ENCODE measurements around the gene ADAMTS16. TPM values are rescaled to one million over a fixed set of nuclear protein-coding genes. Genes with fewer than 3 reads are reported as not detected.

ADAMTS16 gene
- polyA plus RNA-seq, 12 donors = 3.9 to 11.1 (median 8.1) TPM; not detected in 1

DNA sequence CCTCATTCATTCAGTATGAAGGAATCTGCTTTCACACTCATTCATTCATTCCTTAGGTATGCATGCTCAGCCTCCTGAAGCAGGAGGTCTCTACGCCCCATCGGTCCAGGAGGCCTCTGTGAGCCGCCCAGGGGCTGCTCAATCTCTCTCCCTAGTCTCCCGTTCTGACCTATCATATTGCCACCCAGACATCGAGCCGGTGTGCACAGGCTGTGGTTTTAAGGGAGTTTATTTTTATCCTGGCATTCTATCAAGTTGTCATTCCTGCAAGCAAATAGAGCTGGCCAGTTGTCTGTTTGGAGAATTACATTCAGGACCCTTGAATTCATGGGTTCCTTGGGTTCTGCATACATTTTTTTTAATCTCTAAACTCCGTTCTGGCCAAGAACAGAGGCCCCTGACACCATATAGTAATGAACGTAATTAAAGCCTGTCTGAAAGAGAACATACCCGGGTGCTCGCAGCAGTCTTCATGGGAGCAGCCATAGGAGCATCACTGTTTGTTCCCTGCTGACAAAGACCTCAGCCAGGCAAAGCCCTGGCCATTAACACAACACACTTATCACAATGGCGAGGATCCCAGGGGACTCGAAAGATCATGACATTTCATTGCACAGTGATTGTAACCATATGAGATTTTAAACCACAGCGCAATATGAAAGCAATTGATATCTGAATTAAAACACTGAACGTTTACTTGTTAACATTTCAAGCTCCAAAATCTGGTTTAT, 80.9 kb downstream of the ADAMTS16 start:
- no peak for DNase-seq

DNA sequence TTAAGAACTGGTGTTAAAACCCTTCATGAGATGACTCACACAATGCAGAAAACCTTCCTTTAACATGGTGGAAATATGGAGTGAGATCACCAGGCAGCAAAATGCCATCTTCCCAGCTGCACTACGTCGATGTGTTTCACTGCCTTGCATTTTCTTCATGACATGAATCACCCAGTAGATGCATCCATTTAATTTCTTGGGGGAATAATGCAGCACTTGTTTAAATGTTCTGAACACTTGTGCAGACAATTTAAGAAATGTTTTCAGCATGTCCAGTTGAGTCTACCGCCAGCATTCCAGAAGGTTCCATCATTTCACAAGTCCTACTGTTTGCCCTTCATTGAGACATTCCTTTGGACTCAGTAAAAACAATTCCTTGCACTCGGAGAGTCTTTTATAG, 81.6 kb downstream of the ADAMTS16 start:
- no peak for DNase-seq

DNA sequence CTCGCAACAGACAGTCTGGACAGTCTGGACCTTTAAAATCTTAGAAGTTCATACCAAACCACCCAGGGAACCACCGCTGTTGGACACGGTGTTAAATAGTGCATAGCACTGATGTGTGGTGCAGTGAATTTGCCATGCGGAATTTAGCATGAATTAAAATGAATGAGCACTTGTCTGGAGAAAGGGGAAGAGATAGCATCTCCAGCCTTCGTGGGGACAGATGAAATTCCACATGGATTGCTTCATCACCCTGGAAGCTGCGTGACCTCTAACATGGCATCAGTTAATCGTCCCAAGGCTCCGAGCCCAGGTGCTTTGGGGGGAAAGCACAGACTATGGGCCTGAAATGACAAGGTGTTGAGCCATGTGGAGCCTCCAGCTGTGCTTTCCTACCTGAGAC, 91.4 kb downstream of the ADAMTS16 start:
- DNase-seq = no peak

DNA sequence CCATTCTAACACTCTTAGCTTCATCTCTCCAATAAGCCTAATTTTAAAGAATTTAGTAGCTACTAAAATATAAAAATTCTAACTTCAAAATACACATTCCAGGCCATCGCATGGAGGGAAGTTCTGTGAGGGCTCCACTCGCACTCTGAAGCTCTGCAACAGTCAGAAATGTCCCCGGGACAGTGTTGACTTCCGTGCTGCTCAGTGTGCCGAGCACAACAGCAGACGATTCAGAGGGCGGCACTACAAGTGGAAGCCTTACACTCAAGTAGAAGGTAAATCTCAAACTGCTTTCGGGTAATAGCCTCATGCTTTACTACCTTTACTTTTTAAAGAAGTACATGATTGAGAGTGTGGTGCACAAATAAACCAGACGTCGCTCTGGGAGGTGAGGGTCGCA, 94.8 kb downstream of the ADAMTS16 start:
- no peak for DNase-seq

DNA sequence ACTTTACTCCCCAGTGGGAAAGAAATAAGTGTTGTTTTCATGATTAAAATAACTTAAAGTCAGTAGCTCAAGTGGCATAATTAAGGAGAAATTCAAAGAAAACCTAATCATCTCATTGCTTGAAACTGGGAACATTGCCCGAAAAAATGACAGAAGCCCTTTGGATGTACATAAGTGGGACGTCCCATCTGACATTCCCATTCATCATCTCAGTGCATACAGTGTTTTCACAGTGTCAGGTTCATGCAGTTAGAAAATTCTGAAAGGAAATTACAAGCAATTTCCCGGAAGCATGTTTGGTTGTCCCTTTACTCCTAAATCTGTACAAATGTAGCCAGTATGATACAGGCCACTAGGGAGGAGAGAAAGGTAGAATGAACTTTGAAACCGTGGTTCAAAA, 95.6 kb downstream of the ADAMTS16 start:
- DNase-seq = no peak

DNA sequence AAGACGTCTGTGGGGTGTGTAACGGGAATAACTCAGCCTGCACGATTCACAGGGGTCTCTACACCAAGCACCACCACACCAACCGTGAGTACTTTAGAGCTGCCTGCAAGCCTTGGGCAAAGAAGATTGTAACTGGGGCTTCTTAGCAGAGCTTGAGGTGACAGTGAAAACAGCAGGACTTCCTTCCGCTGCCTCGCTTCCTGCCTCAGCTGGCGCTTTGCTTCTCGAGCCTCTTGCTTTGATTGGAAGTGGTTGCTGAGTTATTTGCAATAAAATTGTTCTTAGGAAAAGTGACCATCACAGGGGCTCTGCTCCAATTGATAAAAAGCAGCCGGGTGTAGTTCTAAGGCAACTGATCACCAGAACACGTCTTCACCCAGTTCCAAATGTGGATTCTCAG, 99.1 kb downstream of the ADAMTS16 start:
- DNase-seq = no peak

DNA sequence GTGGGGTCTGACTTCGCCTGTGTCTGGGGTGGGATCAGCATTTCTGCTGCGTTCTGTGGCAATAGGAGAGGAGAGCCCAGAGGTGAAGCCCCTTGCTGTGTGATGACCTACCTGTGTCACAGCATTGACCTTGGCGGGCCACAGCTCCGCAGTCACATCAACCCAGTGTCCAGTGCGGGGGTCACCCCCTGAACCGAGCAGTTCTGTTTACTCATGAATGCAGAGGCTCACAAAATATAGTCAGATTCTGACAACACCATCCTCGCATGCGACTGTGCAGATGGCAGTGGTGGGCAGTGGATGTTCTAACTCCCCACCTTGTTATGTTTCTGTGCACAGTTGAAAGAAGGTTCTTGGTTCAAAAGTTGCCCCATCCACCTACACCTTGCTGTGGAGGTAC, 100.1 kb downstream of the ADAMTS16 start:
- DNase-seq = no peak

DNA sequence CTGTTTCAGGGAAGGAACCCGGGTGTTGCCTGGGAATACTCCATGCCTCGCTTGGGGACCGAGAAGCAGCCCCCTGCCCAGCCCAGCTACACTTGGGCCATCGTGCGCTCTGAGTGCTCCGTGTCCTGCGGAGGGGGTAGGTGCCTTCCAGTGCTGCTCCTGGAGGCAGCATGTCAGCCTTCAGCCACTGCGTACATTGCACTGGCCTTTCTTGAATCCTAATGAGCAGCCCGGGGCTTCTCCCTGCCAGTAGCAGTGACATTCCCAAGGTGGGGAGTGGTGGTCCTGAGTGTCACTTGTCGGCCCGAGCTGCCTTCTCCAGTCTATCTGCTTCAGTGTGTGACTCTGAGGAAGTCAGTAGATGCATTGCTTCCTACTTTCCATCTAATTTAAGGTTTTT, 101.9 kb downstream of the ADAMTS16 start:
- no peak for DNase-seq

DNA sequence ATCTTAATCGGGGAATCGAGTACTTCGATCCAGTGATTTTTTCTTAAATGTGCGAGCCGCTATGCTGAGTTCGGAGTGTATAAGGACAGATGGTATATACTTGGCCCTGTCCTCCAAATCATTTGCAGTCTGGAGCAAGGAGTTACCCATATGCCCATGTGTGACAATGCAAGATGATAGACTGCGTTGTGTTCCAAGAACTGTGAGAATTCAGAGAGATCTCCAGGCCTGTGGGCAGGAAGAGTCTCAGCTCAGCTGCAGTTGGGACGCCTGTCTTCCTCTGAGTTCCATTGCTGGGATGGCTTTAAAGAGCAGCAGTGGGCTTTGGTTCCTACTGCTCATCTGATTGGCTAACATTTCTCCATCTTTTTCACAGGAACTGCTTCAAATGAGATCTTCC, 106.6 kb downstream of the ADAMTS16 start:
- DNase-seq = no peak

DNA sequence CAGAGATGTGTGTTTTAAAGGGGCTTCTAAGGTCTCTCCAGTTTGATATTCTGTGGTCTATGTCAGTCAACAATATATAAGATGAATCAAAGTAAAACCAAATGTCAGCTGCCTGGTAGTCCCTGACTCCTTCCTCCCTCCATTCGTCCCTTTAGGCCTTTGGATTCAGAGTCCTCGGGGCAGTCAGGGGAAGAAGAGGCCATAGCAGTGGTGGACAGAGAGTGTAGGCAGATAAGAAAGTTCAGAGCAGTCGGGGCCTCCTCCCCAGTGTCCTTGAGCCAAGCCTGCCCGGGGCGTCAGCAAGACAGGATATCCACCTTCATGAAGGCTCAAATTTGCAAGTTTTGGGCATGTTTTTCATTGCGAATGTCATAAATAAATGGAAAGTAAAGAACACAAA, 110.6 kb downstream of the ADAMTS16 start:
- DNase-seq = no peak

DNA sequence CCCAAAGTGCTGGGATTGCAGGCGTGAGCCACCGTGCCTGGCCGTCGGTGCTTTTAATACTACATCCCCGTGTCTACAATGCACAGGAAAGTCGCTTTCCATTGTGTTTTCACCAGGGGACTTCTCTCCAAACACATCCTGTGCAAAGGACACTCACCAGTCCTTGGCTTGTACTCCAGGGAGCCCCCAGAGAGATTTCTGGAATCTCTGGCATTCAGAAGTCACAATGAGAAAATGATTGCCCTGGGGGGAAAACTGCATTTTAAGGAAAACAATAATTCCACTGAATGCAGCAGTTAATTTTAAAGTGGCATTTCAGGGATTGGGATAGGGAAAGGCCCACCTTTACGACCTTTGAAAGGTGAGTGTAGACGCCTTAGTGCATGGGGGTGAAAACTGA, 112.0 kb downstream of the ADAMTS16 start:
- DNase-seq = no peak

DNA sequence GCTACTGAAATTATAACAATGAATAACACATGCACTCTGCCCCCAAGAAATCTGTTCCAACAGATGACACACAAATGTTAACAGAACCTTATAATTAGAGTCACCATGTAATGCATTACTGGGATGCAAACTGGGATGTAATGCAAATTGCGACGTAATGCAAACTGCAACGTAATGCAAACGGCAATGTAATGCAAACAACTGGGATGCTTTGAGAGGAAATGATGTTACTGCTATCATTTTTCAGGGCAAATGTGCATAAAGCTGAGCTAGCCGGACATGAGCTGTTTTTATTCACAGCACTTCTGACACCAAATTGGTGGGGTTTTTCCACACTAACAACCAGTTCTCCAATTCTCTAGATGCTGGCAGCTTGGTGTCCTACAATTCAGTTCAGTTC, 117.2 kb downstream of the ADAMTS16 start:
- DNase-seq = no peak

DNA sequence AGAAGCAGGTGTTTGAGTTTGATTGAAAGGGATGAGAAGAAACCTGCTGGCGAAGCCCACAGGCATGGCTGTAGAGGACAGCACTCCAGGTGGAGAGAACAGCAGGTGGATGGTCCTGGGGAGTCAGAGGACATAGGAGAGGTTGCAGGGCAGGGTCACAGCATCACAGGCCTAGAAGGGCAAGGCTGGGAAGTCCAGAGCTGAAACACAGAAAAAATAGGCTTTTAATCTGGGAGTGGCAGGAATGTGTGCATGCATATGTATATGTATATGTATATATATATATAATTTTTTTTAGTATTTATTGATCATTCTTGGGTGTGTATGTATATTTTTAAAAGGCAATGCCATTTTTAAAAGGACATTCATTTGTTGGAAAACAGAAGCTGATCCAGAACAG, 118.4 kb downstream of the ADAMTS16 start:
- DNase-seq = no peak

DNA sequence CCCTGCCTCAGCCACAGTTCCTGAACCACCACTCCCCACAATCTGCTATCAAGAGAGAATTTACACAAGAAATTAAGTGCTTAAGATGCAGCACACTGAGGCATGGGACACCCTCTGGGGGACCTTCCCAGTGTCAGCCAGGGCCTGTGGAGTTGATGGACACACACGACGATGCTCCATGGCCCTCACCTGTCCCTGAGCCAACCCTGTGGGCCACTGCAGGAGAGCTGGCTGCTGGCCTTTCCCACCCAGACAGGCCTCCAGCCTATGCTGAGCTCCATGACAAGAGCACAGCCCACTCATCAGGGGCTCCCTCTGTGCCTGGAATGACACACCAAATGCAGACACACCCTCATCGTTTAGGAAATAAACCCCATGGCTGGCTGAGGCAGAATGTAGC, 124.6 kb downstream of the ADAMTS16 start:
- no peak for DNase-seq

DNA sequence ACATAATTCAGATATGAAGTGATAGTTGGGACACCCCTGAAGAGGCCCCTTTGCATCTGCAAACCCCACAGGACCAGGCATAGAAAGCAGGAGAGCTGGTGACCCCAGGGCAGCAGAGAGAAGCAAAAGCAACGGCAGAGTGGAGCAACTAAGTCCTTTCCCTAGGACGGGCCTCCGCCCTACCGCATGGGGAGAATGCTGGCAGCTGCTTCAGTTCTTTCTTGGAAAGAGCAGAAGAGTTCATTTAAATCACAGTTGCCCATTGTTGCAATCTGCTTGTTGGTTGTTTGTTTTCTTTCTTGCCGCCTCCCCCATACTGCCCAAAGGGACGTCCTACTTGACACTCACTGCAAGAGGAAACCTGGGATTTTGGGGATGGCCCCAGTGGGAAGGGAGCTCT, 126.2 kb downstream of the ADAMTS16 start:
- DNase-seq = no peak

DNA sequence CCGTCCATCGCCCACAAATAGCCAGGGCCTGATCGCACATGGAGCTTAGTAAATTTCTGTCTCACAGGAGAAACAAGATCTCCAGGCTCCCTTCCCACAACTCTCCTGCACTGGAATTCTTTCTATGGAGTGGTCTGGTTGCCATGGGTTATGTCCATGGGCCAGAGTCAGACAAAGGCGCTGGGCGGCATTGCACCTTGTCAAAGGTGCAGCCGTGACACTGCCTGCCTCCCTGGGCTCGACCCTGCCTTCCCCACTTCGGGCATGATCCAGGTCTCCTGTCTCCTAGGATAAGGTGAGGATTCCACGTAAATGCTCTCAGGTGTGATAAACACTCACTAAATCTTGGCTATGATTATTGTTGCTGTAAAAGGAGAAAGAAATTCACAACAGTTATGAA, 130.0 kb downstream of the ADAMTS16 start:
- DNase-seq = no peak

DNA sequence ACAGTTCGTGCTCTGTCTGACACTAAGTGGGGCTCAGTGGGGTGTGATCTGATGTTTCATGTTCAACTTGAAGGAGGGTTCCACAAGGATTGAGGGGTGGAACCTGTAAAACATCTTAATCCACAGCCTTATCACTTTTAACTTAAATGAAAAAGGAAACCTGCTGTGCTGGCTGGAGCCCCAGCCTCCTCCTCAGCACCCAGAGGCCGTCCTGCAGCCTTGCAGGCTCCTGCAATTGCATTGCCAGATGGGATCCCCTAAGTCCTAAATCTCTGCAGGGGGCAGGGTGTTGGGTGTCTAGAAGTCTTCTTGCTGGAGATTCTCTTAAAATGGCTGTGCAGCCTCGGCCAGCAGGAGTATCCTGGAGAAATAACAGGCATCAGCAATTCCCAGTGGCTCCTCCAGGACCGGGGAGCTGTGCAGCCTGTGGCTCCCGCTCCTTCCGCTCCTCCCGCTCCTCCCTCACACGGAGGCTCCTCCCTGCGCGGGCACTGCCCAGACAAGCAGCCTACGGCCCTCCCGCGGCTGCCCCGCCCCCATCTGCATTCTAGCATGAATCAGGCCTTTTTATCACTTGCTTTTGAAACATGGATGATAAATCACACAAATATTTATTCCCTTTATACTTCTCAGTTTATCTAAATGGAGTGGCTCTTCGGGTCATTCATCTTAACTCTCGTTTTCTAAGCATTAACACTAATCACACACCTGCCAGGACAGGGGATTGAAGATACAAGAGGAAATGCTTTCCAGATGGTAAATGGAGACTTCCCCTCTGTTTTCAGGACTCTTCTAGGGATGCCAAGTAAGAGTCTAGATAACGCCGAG, 131.0 kb downstream of the ADAMTS16 start:
- DNase-seq = no peak

DNA sequence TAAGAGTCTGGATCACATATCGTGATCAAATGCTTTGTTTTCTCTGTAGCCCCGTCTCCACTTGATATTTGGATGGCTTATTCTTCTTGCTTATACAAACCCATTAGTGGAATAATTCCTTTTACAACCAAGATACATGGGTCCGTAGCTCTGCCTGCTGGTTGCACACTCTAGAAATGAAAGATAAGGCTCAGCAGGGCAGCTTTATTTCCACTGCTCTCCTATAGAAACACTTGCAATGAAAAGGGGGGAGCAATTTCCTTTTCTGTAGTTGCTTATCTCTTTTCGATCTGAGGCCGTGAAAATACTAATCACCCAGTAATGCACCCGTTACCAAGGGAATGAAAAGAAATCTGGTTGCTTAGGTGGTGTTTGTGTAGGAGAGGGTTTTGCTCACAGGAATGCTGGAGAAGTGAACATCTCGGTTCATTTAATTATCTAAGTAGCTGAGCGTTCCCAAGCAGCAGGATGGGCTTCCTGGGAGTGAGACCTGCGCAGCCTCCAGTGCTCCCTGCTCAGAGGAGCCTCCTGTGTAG, 131.7 kb downstream of the ADAMTS16 start:
- DNase-seq = no peak

DNA sequence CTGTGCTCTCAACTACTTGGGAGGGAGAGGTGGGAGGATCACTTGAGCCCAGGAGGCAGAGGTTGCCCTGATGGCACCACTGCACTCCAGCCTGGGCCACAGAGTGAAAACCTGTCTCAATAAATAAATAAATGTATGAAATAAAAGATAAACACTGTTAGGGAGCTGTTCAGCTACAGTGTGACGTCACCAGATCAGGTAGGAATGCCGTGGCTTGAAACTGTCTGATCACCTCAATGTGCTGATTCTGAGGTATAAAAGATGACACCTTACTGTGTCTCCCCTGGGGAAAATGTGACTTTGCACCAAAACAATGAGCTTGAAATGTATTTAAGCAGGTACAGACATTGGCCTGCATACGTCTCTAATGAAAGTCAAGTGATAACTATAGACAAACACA, 133.3 kb downstream of the ADAMTS16 start:
- no peak for DNase-seq

DNA sequence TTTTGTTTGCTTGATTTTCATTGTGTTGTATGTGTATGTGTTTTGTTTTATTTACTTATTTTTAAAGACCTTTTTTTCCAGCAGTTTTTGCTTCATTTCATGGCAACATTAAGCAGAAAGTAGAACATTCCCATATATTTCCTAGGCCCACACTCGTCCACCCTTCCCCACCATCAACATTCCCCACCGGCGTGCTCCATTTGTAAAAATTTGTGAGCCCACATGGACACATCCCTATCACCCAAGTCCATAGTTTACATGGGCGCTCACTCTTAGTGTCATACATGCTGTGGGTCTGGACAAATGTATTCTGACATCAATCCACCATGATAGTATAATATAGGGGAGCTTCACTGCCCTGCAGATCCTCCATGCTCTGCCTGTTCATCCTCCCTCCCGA, 133.8 kb downstream of the ADAMTS16 start:
- DNase-seq = no peak

DNA sequence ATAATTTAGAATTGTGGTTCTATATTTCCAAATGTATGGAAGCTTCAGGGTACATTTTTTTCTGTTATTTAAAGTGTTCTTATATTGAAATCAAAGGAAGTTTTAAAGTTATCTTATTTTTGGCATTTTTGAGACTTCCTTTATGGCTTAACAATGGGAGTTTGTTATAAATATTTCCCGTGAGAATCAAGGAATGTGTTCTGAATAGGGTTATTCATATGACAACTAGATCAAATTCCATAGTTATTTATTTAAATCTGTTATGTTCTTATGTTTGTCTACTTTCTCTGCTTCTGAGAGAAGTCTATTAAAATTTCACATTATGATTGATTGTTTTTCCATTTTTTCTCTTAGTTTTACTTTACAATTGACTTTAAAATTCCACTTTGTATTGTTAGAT, 135.1 kb downstream of the ADAMTS16 start:
- no peak for DNase-seq

DNA sequence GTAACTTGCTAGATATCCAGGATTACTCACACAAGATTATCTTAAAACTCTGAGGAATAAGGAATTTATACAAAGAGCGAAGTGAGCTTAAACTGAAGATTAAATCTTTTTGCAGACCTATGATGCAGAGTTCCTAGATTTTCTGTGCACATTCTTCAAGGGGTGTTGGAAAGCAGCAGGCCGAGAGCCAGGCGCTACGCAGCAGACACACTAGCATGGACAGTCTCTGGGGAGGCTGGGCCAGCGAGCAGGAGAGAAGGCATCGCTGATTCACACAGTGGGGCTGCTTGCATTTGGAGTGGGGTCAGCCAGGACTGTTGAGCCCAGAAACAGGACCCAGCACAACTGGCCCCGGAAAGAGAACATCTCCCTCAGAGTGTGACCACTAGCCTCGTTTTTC, 136.3 kb downstream of the ADAMTS16 start:
- DNase-seq = no peak

DNA sequence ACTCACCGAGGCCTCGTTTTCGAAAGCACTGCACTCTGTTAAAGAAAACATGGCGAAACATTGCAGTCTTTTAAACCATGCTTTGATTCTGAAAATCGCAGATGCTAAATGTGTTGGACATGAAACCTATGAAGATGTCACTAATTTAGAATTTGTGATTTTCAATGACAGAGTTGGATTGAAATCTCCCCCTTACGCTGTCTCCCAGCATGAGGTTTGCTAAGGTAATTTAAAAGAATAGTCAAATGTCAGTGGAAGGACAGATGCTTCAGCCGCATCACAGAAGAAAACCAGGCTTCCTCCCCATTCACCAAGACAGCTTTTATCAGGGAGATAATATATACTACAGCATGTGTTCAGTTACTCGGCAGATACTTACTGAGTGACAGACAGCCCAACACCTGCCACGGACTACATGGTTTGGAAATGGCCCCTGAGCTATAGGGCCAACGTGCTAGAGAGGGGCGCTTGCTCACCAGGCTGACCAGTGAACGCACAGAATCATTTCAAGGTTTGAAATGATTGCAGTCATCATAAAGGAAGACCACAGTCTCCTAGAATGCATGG, 136.9 kb downstream of the ADAMTS16 start:
- no peak for DNase-seq
